Calu3 (cell line): ENCODE data around the gene DCUN1D4. TPM values are rescaled to one million over a fixed set of nuclear protein-coding genes. Genes with fewer than 3 reads are reported as not detected.

Source experiments
- BruUV-seq: library from RNA; stranded (reverse); fragments of 400-500 nt; replicated peaks from 2 replicates; lab custom pipeline; 2021; lab: Mats Ljungman, UMichigan
- CTCF ChIA-PET: fragments of 300-600 bp; sonication (Branson Sonifier 250); formaldehyde crosslinking; loops from one replicate; lab custom pipeline; 2022; ENCODE audit warnings: antibody characterized with exemption; lab: Charles Lee
- DNase-seq: peaks from one replicate; pipeline ENCODE4 v3.0.0; 2022
- H3K27ac Mint-ChIP-seq: one replicate; pipeline ENCODE4 v1.8.0; 2022; ENCODE audit warnings: mixed read lengths; ENCODE audit not compliant: unreplicated experiment
- H3K27me3 Mint-ChIP-seq: one replicate; pipeline ENCODE4 v1.8.0; 2022; ENCODE audit warnings: mixed read lengths; ENCODE audit not compliant: unreplicated experiment
- H3K36me3 Mint-ChIP-seq: one replicate; pipeline ENCODE4 v1.8.0; 2022; ENCODE audit warnings: mild to moderate bottlenecking, moderate library complexity, mixed read lengths; ENCODE audit not compliant: insufficient read depth, unreplicated experiment
- H3K4me1 Mint-ChIP-seq: one replicate; pipeline ENCODE4 v1.8.0; 2022; ENCODE audit warnings: mild to moderate bottlenecking, low read depth, mixed read lengths; ENCODE audit not compliant: unreplicated experiment
- H3K4me3 Mint-ChIP-seq: one replicate; pipeline ENCODE4 v1.8.0; 2022; ENCODE audit warnings: mild to moderate bottlenecking, low read depth, moderate library complexity, mixed read lengths; ENCODE audit not compliant: unreplicated experiment
- H3K9me3 Mint-ChIP-seq: one replicate; pipeline ENCODE4 v1.8.0; 2022; ENCODE audit warnings: low read depth, mixed read lengths; ENCODE audit not compliant: unreplicated experiment
- CTCF ChIP-seq: fragments of 200-600 bp; IDR thresholded peaks from one replicate; pipeline ENCODE4 v1.8.0; 2022; ENCODE audit warnings: antibody characterized with exemption; ENCODE audit not compliant: unreplicated experiment
- intact Hi-C: fragments of 100-400 bp; cut with micrococcal nuclease; formaldehyde crosslinking; loops from one replicate; pipeline ENCODE4 v1.10.0; 2022; ENCODE audit not compliant: unreplicated experiment
- total RNA-seq: library from RNA; stranded (reverse); gene quantifications from 2 replicates; pipeline ENCODE4 v1.2.3, GENCODE V29; 2022

The DCUN1D4 gene
- total RNA-seq, 1 experiment from 2014 or later, result 40.3 TPM

GRCh38 chr4:51859476-51860031 lies 16.6 kb downstream of the DCUN1D4 start:
- Mint-ChIP-seq H3K27ac (no peak overlapping the region), H3K4me1 (peaks cover 19% of the 10 kb centered on the region)

GRCh38 chr4:51862199-51862598 lies 19.2 kb downstream of the DCUN1D4 start:
- Mint-ChIP-seq H3K9me3 (no peaks in the 10 kb centered on the region), H3K4me3 (no peak overlapping the region), H3K27me3 (no peaks in the 10 kb centered on the region), H3K27ac (no peak overlapping the region), H3K4me1 (peaks cover 8% of the 10 kb centered on the region), H3K36me3 (peaks cover 7% of the 10 kb centered on the region)
- CTCF ChIA-PET, result no interaction called here
- intact Hi-C loops, result no loop called here
- DNase-seq, result no peak
- no peak for TF ChIP-seq CTCF
- BruUV-seq, result no TSS peak

More at GRCh38 chr4:51859476-51860031, 16.6 kb downstream of the DCUN1D4 start:
- TF ChIP-seq CTCF, result no peak
- no peak overlapping the region for H3K4me3 Mint-ChIP-seq
- no TSS peak for BruUV-seq
- H3K27me3 Mint-ChIP-seq, result no peaks in the 10 kb centered on the region
- no peaks in the 10 kb centered on the region for H3K9me3 Mint-ChIP-seq
- intact Hi-C loops, result no loop called here
- H3K36me3 Mint-ChIP-seq, result no peaks in the 10 kb centered on the region
- CTCF ChIA-PET, result interaction anchor here (0.7 kb wide), 1 partner anchor 146 kb away, joined by 4 read pairs; no protein-coding TSS in a partner anchor
- no peak for DNase-seq

GRCh38 chr4:51862781-51863180 lies 19.8 kb downstream of the DCUN1D4 start:
- TF ChIP-seq CTCF, result no peak
- BruUV-seq, result no TSS peak
- intact Hi-C loops, result no loop called here
- Mint-ChIP-seq H3K4me3 (no peak overlapping the region), H3K9me3 (no peaks in the 10 kb centered on the region), H3K27me3 (no peaks in the 10 kb centered on the region), H3K27ac (no peak overlapping the region), H3K36me3 (peaks cover 7% of the 10 kb centered on the region), H3K4me1 (peaks cover 8% of the 10 kb centered on the region)
- CTCF ChIA-PET, result no interaction called here
- no peak for DNase-seq

- CTCF ChIA-PET, result no interaction called here
- intact Hi-C loops, result no loop called here
- no peak for DNase-seq
- no TSS peak for BruUV-seq
- no peak overlapping the region for H3K27ac Mint-ChIP-seq
- H3K4me3 Mint-ChIP-seq, result no peak overlapping the region
- H3K9me3 Mint-ChIP-seq, result no peaks in the 10 kb centered on the region
- H3K27me3 Mint-ChIP-seq, result no peaks in the 10 kb centered on the region
- peaks cover 16% of the 10 kb centered on the region for H3K36me3 Mint-ChIP-seq
- TF ChIP-seq CTCF, result no peak
- no peaks in the 10 kb centered on the region for H3K4me1 Mint-ChIP-seq
Observed at GRCh38 chr4:51865717-51866116, 22.8 kb downstream of the DCUN1D4 start.
